Colon (tissue), 2 donors: ENCODE data around the gene SLC30A10.
"Not testable (repeated sequence)": the region's sequence is repeated elsewhere in the genome, so short reads cannot be mapped to it uniquely, and the experiment has no call there.

ENCODE experiments used
- FAIRE-seq: peaks from 2 replicates; lab custom pipeline; 2012; peaks lifted over from hg19 to GRCh38; lab: Jason Lieb, UNC
- donor health status: control.
- donor health status: control.

SLC30A10 gene

DNA sequence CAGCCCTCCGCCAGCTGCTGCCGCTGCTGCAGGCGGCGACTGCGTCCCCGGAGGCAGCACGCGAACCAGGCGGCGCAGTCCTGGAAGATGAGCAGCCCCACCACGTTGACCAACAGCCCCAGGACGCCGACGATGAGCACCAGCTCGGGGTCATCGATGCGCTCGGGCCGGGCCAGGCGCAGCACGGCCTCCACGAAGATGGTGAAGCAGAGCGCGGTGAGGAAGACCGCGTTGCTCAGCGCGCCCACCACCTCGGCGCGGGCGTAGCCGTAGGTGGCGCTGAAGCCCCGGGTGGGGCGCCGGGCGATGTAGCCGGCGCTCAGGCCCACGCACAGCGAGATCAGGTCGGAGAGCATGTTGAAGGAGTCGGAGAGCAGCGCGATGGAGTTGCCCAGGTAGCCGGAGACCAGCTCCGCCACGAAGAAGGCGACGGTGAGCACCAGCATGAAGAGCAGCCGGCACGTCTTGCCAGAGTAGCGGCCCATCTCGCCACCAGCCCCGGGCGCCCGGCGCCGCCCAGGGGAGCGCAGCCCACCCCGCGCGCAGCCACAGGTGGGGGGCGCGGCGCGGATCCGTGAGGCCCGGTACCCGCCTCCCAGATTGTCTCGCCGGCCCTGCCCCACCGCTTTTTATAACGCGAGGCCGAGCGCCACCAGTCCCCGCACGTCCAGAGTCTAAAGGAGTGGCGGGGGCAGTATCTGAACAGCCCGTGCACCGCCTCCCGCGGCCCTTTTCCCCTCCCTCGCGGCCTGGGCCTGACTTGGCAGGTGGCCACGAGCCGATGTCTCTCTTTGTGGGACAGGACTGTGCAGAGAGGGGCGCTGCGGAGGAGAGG, at the start of gene SLC30A10:
TSS of gene SLC30A10 (minus strand) at position 602 of the 835 bp plus-strand sequence. CDS start at position 485, 117 bp downstream.
- no peak for FAIRE-seq

DNA sequence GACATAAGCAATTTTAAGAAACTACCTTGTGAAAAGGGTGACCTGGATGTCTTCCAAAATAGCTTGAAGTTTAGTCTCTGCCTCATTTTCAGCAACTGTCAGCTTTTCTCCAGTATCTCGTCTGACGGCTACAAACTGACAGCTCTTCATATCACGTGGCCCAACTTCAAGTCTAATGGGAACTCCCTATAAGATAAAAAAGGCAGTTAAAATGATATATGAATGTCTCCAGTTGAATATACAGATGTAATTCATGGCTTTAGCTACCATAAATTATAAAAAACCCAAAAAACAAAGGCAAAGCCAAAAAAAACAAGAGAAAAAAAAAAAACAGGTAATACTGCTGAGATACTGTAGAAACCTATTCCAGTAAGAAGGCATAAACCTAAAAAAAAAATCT, 44.9 kb upstream of the SLC30A10 start:
- no peak for FAIRE-seq

- FAIRE-seq: no peak
Observed at GRCh38 chr1:219967361-219967760, 39.0 kb upstream of the SLC30A10 start.

GRCh38 chr1:219966071-219966349, 37.7 kb upstream of the SLC30A10 start:
- no peak for FAIRE-seq

GRCh38 chr1:219965285-219966070, 37.1 kb upstream of the SLC30A10 start:
- no peak for FAIRE-seq

GRCh38 chr1:219963432-219963831, 35.1 kb upstream of the SLC30A10 start:
- no peak for FAIRE-seq

- no peak for FAIRE-seq
Observed at GRCh38 chr1:219961684-219962083, 33.3 kb upstream of the SLC30A10 start.

DNA sequence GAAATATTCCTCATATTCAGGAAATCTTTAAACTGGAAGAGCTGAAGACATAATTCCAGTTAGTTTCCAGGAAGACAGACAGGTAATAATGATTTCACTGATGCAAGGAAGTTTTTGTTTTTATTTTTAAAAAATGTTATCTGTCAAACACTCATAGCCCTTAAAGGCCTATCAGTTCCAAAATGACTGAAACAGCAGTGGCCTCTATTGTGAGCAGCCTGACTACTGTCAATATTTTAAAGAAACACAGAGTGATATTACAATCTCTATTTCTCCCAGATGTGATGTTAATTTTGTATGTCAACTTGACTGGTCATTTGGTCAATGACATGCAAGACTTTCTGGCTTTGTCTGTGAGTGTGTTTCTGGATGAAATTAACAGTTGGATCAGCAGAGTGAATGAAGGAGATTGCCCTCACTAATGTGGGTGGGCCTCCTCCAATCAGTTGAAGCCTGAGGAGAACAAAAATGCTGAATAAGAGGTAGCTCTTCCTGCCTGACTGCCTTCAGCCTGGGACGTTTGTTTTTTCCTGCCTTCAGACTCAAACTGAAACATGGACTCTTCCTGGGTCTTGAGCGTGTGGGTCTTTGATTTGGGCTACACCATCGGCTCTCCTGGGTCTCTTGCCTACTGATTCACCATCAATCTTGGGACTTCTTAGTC, 31.3 kb upstream of the SLC30A10 start:
- FAIRE-seq: no peak

DNA sequence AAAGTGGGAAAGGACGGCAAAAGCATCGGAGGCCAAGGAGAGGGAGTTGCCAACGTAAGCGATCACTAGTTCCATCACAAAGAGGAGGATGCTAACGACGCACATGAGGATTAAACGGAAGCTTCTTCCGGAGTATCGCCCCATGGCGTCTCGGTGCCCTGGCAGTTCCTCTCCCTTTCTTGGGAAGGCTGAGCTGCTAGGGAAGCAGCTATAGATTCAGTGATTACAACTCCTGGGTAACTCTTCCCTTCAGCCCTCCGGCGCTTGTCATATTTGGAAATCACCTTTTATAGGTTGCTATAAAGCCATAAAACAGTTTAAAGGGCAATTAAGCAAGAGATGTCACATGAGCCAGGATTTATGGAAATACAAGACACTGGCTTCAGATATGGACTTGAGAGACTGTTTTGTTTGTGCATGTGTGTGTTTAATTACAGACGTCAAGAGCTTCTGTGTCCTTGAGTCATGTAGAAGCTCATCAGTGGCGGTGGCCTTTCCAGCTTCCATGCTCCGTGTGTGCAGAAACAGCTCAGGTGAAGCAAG, 30.6 kb upstream of the SLC30A10 start:
- no peak for FAIRE-seq

GRCh38 chr1:219954736-219955421, 26.5 kb upstream of the SLC30A10 start:
- no peak for FAIRE-seq

DNA sequence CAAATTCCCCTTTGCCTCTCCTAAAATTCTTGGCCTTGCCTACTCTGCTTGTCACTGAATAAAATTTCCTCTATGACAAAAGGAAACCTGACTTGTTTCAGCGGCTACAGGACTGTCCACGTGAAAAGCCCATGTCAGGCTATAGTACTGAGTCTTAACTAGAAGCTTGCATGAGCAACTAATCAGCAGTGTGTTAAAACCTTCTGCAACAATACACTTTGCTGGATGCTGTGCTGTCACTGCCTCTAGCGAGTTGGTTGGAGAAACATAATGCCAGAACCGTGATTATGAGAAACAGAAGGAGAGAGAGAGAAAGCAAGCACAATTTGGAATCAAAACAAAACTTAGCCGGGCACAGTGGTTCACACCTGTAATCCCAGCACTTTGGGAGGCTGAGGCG, 25.7 kb upstream of the SLC30A10 start:
- no peak for FAIRE-seq

DNA sequence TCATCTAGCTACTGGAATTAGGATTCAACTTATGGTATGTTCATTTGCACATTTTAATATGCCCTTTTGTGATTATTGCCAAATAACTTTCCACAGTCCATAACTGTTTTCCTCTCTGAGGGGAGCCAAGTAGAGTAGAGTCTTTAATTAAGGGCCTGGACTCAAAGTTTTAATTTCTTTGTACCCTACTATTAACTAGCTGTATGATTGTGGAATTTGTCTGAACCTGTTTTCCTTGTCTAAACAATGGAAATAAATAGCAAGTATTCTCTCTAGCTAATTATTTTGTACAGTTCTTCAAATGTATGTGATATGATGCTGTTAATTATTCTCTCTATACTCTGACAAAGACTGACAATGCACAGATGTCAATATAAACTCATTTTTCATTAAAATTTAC, 24.0 kb upstream of the SLC30A10 start:
- FAIRE-seq: no peak

GRCh38 chr1:219949227-219949626, 20.9 kb upstream of the SLC30A10 start:
- not testable (repeated sequence) for FAIRE-seq

DNA sequence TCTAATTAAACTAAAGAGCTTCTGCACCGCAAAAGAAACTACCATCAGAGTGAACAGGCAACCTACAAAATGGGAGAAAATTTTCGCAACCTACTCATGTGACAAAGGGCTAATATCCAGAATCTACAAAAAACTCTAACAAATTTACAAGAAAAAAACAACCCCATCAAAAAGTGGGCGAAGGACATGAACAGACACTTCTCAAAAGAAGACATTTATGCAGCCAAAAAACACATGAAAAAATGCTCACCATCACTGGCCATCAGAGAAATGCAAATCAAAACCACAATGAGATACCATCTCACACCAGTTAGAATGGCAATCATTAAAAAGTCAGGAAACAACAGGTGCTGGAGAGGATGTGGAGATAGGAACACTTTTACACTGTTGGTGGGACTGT, 20.4 kb upstream of the SLC30A10 start:
- FAIRE-seq: not testable (repeated sequence)

DNA sequence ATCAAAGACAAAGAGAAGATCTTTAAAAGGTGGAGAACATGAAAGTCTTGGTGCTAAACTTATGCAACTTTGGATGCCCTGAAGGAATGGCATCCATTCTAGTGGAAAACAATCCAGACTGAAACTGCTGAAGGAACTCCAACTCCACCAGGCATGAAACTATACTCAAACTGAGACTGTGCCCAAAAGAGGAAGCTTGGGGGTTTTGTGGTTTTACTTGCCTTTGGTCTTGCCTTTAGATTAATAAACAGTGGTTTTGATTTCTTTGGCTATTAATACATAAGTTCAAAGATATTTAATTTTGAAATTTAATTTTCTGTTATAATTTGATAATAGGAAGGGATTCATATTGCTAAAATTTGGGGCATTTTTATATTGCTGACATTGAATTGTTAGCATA, 17.4 kb upstream of the SLC30A10 start:
- FAIRE-seq: no peak

DNA sequence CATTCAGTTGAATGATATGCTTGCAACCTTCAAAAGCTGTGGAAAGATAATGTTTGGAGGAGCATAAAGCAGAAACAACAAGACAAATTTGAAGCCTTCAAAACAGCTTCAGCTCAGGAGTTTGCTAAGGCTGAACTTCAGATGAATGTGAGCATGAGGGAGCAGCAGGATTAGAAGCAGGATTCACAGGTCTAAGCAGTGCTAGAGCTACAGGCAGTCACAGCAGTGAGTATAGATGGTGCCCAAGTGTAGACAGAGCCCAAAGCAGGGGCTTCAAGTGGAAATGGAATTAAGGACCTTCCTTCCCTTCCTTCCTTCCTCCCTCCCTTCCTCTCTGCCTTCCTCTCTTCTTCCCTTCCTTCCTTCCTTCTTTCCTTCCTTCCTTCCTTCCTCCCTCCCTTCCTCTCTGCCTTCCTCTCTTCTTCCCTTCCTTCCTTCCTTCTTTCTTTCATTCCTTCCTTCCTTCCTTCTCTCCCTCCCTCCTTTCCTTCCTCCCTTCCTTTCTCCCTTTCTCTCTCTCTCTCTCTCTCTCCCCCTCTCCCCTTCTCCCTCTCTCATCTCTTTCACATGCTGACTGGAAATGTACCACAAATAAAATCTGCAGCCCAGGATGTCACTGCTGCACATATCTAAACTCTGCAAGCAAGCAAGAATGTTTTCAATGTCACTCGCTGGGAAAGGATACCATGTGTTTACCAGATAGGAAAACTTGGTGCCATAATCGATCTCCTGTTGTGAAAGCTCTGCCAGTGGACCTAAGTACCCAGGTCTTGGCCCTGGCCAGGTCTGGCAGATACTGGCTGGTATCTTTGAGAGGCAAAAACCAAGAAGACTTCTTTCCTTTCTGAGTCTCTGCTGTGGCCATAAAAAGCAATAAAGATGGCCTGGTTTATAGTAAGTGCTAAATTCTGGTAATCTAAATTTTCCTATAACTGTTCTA, 13.1 kb upstream of the SLC30A10 start:
- no peak for FAIRE-seq

DNA sequence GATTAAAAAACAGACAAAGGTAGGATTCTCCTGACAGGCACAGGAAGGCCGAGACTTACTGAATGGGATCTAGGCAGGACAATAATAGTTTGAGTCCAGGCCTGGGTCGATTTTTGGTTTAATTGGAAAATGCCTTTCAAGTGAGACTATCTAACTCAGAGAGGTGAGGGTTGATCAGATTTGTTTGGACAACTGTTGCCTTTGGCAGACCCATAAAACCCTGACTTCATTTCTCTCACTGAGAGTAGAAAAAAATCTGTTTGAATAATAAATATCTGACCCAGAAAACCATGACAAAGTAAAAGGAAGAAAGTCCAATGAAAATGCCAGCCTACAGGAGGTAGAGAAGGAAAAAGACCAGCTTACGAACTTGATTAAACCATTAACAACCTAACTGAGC, 12.3 kb upstream of the SLC30A10 start:
- FAIRE-seq: no peak

DNA sequence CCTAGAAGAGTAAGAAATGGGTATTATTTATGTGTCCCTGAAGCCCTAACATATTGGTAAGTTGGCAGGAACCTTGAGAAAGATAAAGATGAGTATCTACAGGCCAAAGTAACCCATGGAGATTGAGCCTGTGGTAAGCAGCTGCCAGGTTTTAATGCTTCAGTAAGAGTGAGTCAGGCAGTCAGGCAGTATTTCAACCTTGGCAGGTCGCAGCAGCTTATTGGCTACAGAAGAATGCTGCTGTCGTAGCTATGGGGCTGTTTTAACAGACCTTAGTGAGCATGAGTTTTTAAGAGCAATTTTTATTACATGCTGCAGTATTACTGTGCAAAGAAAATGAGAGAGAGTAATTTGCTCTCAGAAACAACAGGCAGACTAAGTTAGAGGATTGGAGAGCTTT, 10.3 kb upstream of the SLC30A10 start:
- no peak for FAIRE-seq

DNA sequence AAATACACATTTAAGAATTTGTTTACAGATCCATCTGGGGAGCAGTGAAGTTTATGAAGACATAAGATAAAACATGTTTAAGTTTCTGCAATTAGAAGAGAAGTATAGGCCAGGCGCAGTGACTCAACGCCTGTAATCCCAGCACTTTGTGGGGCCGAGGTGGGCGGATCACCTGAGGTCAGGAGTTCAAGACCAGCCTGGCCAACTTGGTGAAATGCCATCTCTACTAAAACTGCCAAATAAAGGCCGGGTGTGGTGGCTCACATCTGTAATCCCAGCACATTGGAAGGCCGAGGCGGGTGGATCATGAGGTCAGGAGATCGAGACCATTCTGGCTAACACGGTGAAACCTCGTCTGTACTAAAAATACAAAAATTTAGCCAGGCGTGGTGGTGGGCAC, 5.4 kb upstream of the SLC30A10 start:
- not testable (repeated sequence) for FAIRE-seq

DNA sequence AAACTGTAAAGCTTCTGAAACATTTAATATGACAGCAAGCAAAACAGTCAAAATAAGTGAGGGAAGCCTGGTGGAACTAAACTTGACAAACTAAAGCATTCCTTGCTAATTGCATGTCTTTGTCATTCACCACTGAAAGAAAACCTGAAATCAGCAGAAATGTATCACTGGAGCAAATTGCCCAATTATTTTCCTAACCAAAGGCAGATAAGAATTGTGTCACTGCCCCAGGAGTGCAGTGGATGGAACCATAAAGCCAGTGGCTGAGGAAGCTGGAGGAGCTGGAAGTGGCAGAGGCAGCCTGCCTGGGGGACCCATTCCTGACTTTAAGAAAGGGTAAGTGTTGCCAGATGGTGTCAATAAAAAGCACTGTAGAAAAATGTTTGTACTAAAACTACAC, 2.7 kb upstream of the SLC30A10 start:
- FAIRE-seq: no peak

DNA sequence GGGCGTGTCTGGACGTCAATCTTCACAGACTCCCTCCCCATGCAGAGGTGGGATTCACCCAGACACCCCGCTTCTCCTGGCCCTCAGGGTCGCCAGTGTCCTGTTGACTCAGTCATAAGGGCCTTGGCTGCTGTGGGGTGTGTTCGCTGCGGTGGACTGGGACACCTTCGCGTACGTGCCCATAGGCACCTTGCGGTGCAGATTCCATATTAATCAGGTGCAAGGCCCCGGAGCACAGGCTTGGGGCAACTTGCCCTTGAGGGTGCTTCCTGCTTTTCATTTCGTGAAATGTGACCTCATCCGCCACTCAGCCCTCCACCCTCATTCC, 398 bp upstream of the SLC30A10 start:
- no peak for FAIRE-seq
